ENCODE results near the gene STX12.

Gene STX12

DNA sequence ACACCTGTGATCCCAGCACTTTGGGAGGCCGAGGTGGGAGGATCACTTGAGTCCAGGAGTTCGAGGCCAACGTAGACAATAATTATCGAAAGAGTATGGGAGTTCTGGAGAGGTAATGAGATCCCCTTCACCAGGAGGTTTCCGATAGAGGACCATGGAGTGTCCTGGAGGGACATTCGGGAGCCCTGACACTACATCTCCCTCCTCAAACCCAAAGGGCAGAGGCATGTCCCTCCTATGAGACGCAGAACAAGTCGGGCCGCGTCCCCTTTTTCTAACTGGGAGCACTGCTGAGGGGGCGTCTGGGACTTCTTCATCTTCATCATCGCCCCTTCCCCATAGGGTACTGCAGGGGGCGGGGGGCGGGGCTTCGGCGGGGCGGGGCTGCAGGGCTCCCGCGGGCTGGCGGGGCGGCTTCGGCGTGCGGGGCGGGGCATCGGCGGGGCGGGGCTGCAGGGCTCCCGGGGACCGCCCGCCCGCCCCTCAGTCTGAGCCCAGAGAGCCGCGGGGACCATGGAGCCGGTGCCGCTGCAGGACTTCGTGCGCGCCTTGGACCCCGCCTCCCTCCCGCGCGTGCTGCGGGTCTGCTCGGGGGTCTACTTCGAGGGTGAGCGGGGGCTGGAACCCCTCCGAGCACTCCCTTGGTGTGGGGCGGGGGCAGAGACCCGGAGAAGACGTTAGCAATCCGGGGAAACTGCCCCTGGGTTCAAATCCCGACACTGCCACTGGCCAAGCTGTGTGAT, 99.2 kb downstream of the STX12 start, which contains the start of gene THEMIS2:
Gene THEMIS2, plus strand, starts transcription at position 486 of the 743 bp plus-strand sequence. Its CDS starts 28 bp downstream, at position 514.
- DNase-seq = peak; percentile 40

GRCh38 chr1:27872802-27873551, 100.0 kb downstream of the STX12 start:
- no peak for DNase-seq

DNA sequence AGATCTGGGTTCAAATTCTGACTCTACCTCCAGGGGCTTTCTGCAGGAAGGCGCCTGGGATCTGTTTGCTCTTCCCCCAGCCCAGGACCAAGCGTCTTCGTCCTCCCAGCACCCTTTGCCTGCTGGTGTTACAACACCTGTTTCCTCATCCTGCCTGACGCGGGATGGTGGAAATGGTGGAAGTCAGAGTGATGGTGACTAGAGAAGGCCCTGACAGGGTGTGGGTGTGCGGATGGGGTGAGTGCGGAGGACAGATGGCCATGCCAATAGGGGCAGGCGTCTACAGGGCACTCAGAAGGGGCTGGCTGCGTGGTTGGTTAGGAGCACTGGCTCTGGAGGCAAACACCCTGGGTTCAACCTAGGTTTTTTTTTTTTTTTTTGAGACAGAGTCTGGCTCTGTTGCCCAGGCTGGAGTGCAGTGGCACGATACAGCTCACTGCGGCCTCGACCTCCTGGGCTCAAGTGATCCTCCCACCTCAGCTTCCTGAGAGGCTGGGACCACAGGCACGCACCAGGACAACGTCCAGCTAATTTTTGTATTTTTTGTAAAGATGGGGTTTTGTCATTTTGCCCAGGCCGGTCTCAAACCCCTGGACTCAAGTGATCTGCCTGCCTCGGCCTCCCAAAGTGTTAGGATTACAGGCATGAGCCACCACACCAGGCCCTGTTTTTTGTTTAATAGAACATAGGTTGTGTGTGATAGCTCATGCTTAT, 100.8 kb downstream of the STX12 start:
- DNase-seq = no peak
